CD4-positive, alpha-beta memory T cell (primary cell): ENCODE results near the gene MYOM1. TPM values are rescaled to one million over a fixed set of nuclear protein-coding genes. Genes with fewer than 3 reads are reported as not detected.
A peak's percentile ranks its signal among the peaks of the same experiment; 100 is the strongest.

Source experiments
- CTCF ChIA-PET: fragments of 350-600 bp; sonication (Branson Sonifier 250); formaldehyde crosslinking; loops from one replicate; lab custom pipeline; 2021; ENCODE audit warnings: inconsistent platforms; ENCODE audit not compliant: partially characterized antibody; lab: Charles Lee
- POLR2A ChIA-PET: fragments of 350-600 bp; sonication (Branson Sonifier 250); formaldehyde crosslinking; loops from one replicate; lab custom pipeline; 2021; ENCODE audit not compliant: partially characterized antibody; lab: Charles Lee
- DNase-seq, 5 donors: peaks; one replicate each; pipeline versions ENCODE4 v3.0.0 to v3.0.0-alpha.2; 2020 to 2022; ENCODE audit warnings: mixed read lengths in 1 of 5
- H3K27ac ChIP-seq: one replicate; pipeline ENCODE4 v1.7.0; 2013; ENCODE audit warnings: low read depth, low read length
- H3K27me3 ChIP-seq: 2 replicates; pipeline ENCODE4 v1.7.0; 2013; ENCODE audit warnings: mild to moderate bottlenecking, low read length, moderate library complexity; ENCODE audit not compliant: insufficient read depth
- H3K36me3 ChIP-seq: 2 replicates; pipeline ENCODE4 v1.7.0; 2013; ENCODE audit warnings: mild to moderate bottlenecking, low read length, moderate library complexity; ENCODE audit not compliant: insufficient read depth
- H3K4me1 ChIP-seq: 2 replicates; pipeline ENCODE4 v1.7.0; 2013; ENCODE audit warnings: mild to moderate bottlenecking, low read length, moderate library complexity; ENCODE audit not compliant: insufficient read depth
- H3K4me3 ChIP-seq, 2 donors: one replicate each; pipeline ENCODE4 v1.7.0; 2013; ENCODE audit warnings: low read length in 2 of 2, mild to moderate bottlenecking in 1 of 2
- H3K9me3 ChIP-seq, 2 donors: one replicate each; pipeline ENCODE4 v1.7.0; 2013; ENCODE audit warnings: low read length in 2 of 2, control low read depth in 1 of 2; ENCODE audit not compliant: control insufficient read depth in 1 of 2
- H3K27ac Mint-ChIP-seq, 7 donors: one replicate each; pipeline ENCODE4 v1.8.0; 2020 to 2021; ENCODE audit warnings: mixed read lengths in 7 of 7, mild to moderate bottlenecking in 6 of 7, inconsistent platforms in 3 of 7, moderate library complexity in 3 of 7
- H3K27me3 Mint-ChIP-seq, 2 donors: one replicate each; pipeline ENCODE4 v1.8.0; 2020 to 2021; ENCODE audit warnings: mixed read lengths in 2 of 2
- H3K36me3 Mint-ChIP-seq, 2 donors: one replicate each; pipeline ENCODE4 v1.8.0; 2020 to 2021; ENCODE audit warnings: mixed read lengths in 2 of 2, inconsistent platforms in 1 of 2, mild to moderate bottlenecking in 1 of 2
- H3K4me1 Mint-ChIP-seq, 4 donors: one replicate each; pipeline ENCODE4 v1.8.0; 2020 to 2021; ENCODE audit warnings: mixed read lengths in 4 of 4, mild to moderate bottlenecking in 1 of 4
- H3K4me3 Mint-ChIP-seq, 8 donors: one replicate each; pipeline ENCODE4 v1.8.0; 2020 to 2021; ENCODE audit warnings: mixed read lengths in 8 of 8, mild to moderate bottlenecking in 7 of 8, moderate library complexity in 6 of 8, inconsistent platforms in 3 of 8
- H3K9me3 Mint-ChIP-seq, 8 donors: one replicate each; pipeline ENCODE4 v1.8.0; 2020 to 2021; ENCODE audit warnings: mixed read lengths in 8 of 8, mild to moderate bottlenecking in 5 of 8, inconsistent platforms in 3 of 8, moderate library complexity in 1 of 8
- intact Hi-C: fragments of 100-400 bp; cut with micrococcal nuclease; formaldehyde crosslinking; loops from one replicate; pipeline ENCODE4 v1.15.1; 2023
- polyA plus RNA-seq, 2 donors: library from polyadenylated mRNA; unstranded; fragments of 300-500 nt; fragmentation: Illumina TruSeq; gene quantifications; one replicate each; pipeline ENCODE4 v1.2.3, GENCODE V29; 2021
- total RNA-seq, 2 experiments: library from RNA; stranded (reverse); gene quantifications; one replicate each; pipeline ENCODE4 v1.2.3, GENCODE V29; 2021

The MYOM1 gene
- total and polyA plus RNA-seq, 4 experiments from 2014 or later = 0.09 to 4.2 (median 1.8) TPM

GRCh38 chr18:3177902-3178687 is 41.7 kb downstream of the MYOM1 start:
- H3K27ac Mint-ChIP-seq = peak overlapping the region in 1 of 7 donors; percentile 63
- H3K4me3 Mint-ChIP-seq = no peak overlapping the region
- H3K36me3 Mint-ChIP-seq = no peaks in the 10 kb centered on the region
- H3K27me3 ChIP-seq = no peaks in the 10 kb centered on the region
- H3K9me3 ChIP-seq = no peaks in the 10 kb centered on the region
- H3K4me3 ChIP-seq = no peak overlapping the region
- no peak overlapping the region for H3K27ac ChIP-seq
- POLR2A ChIA-PET = no interaction called here
- H3K9me3 Mint-ChIP-seq = no peaks in the 10 kb centered on the region
- H3K36me3 ChIP-seq = no peaks in the 10 kb centered on the region
- intact Hi-C loops = no loop called here
- no peaks in the 10 kb centered on the region for H3K4me1 ChIP-seq
- no peak for DNase-seq
- no peaks in the 10 kb centered on the region for H3K27me3 Mint-ChIP-seq
- no peaks in the 10 kb centered on the region for H3K4me1 Mint-ChIP-seq
- CTCF ChIA-PET = interaction anchor here (1.1 to 1.3 kb wide), 2 partner anchors 16 to 91 kb away, joined by 3 read pairs; no protein-coding TSS in a partner anchor

GRCh38 chr18:3175195-3175758 is 44.5 kb downstream of the MYOM1 start:
- Histone ChIP-seq H3K4me1 (no peaks in the 10 kb centered on the region), H3K27ac (no peak overlapping the region), H3K9me3 (no peaks in the 10 kb centered on the region), H3K4me3 (no peak overlapping the region), H3K36me3 (no peaks in the 10 kb centered on the region), H3K27me3 (no peaks in the 10 kb centered on the region)
- ChIA-PET CTCF (interaction anchor here (0.8 to 1.9 kb wide), 2 partner anchors 23 to 46 kb away, joined by 3 to 6 read pairs; no protein-coding TSS in a partner anchor), POLR2A (no interaction called here)
- Mint-ChIP-seq H3K9me3 (no peaks in the 10 kb centered on the region), H3K27ac (peak overlapping the region in 2 of 7 donors; percentile 7 to 10), H3K4me3 (no peak overlapping the region), H3K36me3 (no peaks in the 10 kb centered on the region), H3K27me3 (no peaks in the 10 kb centered on the region), H3K4me1 (no peaks in the 10 kb centered on the region)
- no peak for DNase-seq
- intact Hi-C loops = no loop called here

DNA sequence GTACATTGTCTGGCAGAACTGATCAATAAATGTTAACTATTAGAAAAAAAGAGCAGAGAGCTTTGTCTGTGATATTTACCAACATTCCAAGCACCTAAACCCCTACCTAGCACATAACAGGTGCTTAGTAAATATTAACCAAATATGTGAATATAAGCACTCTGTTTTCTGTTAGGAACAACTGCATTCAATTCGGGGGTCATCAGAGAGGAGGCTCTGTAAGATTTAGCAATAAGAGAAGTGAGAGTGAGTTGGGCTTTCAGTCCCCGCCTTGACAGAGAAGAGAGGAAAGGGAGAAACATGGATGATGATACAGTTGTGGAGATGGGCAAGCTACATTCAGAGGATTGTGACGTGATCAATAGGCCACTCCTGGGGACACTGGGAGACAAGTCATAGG is 47.7 kb downstream of the MYOM1 start:
- POLR2A ChIA-PET = interaction anchor here (0.6 kb wide), 1 partner anchor 76 kb away, joined by 4 read pairs; no protein-coding TSS in a partner anchor
- intact Hi-C loops = no loop called here
- Histone ChIP-seq H3K27ac (no peak overlapping the region), H3K9me3 (no peaks in the 10 kb centered on the region), H3K4me1 (no peaks in the 10 kb centered on the region), H3K27me3 (no peaks in the 10 kb centered on the region), H3K36me3 (no peaks in the 10 kb centered on the region), H3K4me3 (no peak overlapping the region)
- no peaks in the 10 kb centered on the region for H3K9me3 Mint-ChIP-seq
- no peaks in the 10 kb centered on the region for H3K27me3 Mint-ChIP-seq
- peaks cover 0 to 4% of the 10 kb centered on the region in 2 donors for H3K36me3 Mint-ChIP-seq
- CTCF ChIA-PET = interaction anchor here (0.9 kb wide), 1 partner anchor 147 kb away, joined by 3 read pairs; no protein-coding TSS in a partner anchor
- no peak for DNase-seq
- H3K4me1 Mint-ChIP-seq = no peaks in the 10 kb centered on the region
- no peak overlapping the region for H3K27ac Mint-ChIP-seq
- no peak overlapping the region for H3K4me3 Mint-ChIP-seq

- H3K4me1 ChIP-seq = no peaks in the 10 kb centered on the region
- Mint-ChIP-seq H3K9me3 (no peaks in the 10 kb centered on the region), H3K4me1 (no peaks in the 10 kb centered on the region), H3K4me3 (no peak overlapping the region), H3K27me3 (no peaks in the 10 kb centered on the region), H3K27ac (no peak overlapping the region), H3K36me3 (peaks cover 0 to 7% of the 10 kb centered on the region in 2 donors)
- no peaks in the 10 kb centered on the region for H3K27me3 ChIP-seq
- no peaks in the 10 kb centered on the region for H3K9me3 ChIP-seq
- POLR2A ChIA-PET = no interaction called here
- intact Hi-C loops = no loop called here
- no peak overlapping the region for H3K27ac ChIP-seq
- DNase-seq = no peak
- CTCF ChIA-PET = interaction anchor here (0.9 kb wide), 1 partner anchor 148 kb away, joined by 3 read pairs; no protein-coding TSS in a partner anchor
- H3K4me3 ChIP-seq = no peak overlapping the region
- H3K36me3 ChIP-seq = no peaks in the 10 kb centered on the region
Observed at GRCh38 chr18:3171631-3172030, 48.1 kb downstream of the MYOM1 start.

- DNase-seq = no peak
- Mint-ChIP-seq H3K4me3 (no peak overlapping the region), H3K27me3 (no peaks in the 10 kb centered on the region), H3K27ac (no peak overlapping the region), H3K9me3 (no peaks in the 10 kb centered on the region), H3K4me1 (no peaks in the 10 kb centered on the region), H3K36me3 (peaks cover 0 to 7% of the 10 kb centered on the region in 2 donors)
- Histone ChIP-seq H3K36me3 (no peaks in the 10 kb centered on the region), H3K9me3 (no peaks in the 10 kb centered on the region), H3K4me3 (no peak overlapping the region), H3K4me1 (no peaks in the 10 kb centered on the region), H3K27ac (no peak overlapping the region), H3K27me3 (no peaks in the 10 kb centered on the region)
- intact Hi-C loops = no loop called here
- ChIA-PET POLR2A (no interaction called here), CTCF (no interaction called here)
Observed at GRCh38 chr18:3170441-3171161, 49.2 kb downstream of the MYOM1 start.

- Mint-ChIP-seq H3K27ac (no peak overlapping the region), H3K4me1 (no peaks in the 10 kb centered on the region), H3K36me3 (peaks cover 2 to 13% of the 10 kb centered on the region in 2 donors), H3K9me3 (no peaks in the 10 kb centered on the region), H3K4me3 (no peak overlapping the region), H3K27me3 (no peaks in the 10 kb centered on the region)
- Histone ChIP-seq H3K27me3 (no peaks in the 10 kb centered on the region), H3K27ac (no peak overlapping the region), H3K4me3 (no peak overlapping the region), H3K9me3 (no peaks in the 10 kb centered on the region), H3K36me3 (no peaks in the 10 kb centered on the region), H3K4me1 (no peaks in the 10 kb centered on the region)
- intact Hi-C loops = no loop called here
- ChIA-PET CTCF (no interaction called here), POLR2A (no interaction called here)
- no peak for DNase-seq
Observed at GRCh38 chr18:3164381-3164780, 55.4 kb downstream of the MYOM1 start.

DNA sequence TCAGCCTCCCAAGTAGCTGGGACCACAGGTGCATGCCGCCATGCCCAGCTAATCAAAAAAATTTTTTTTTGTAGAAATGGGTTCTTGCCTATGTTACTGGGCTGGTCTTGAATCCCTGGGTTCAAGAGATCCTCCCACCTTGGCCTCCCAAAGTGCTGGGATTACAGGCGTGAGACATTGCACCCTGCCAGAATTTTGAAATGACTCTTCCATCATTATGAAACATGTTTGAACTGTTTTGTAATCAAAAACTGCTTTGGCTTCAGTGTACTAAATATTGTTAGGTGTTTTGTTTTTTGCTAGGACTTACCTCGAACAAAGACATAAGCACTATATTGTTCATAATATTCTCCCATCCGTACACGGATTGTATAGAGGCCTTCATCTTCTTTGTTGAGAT is 55.8 kb downstream of the MYOM1 start:
- Histone ChIP-seq H3K27ac (no peak overlapping the region), H3K4me1 (no peaks in the 10 kb centered on the region), H3K9me3 (no peaks in the 10 kb centered on the region), H3K27me3 (no peaks in the 10 kb centered on the region), H3K4me3 (no peak overlapping the region), H3K36me3 (no peaks in the 10 kb centered on the region)
- DNase-seq = no peak
- intact Hi-C loops = no loop called here
- H3K27me3 Mint-ChIP-seq = no peaks in the 10 kb centered on the region
- no peak overlapping the region for H3K4me3 Mint-ChIP-seq
- H3K9me3 Mint-ChIP-seq = no peaks in the 10 kb centered on the region
- POLR2A ChIA-PET = no interaction called here
- H3K4me1 Mint-ChIP-seq = no peaks in the 10 kb centered on the region
- CTCF ChIA-PET = interaction anchor here (1.6 kb wide), 1 partner anchor 12 kb away, joined by 6 read pairs; no protein-coding TSS in a partner anchor
- H3K36me3 Mint-ChIP-seq = peaks cover 2 to 13% of the 10 kb centered on the region in 2 donors
- no peak overlapping the region for H3K27ac Mint-ChIP-seq
